Psoas muscle (tissue), 8 donors: ENCODE results near the gene RNPEP. TPM values are rescaled to one million over a fixed set of nuclear protein-coding genes. Genes with fewer than 3 reads are reported as not detected.

Experiments
- ATAC-seq, 4 donors: fragments of 200-7000 bp; cut with Tn5 transposase; one replicate each; pipeline ENCODE4 v1.9.1; 2020; ENCODE audit warnings: moderate library complexity in 3 of 4, mild to moderate bottlenecking in 2 of 4
- DNase-seq, 2 donors: peaks; one replicate each; pipeline ENCODE4 v3.0.0-alpha.2; 2020
- H3K27ac ChIP-seq: fragments of 200-600 bp; one replicate; pipeline ENCODE4 v1.8.0; 2022
- H3K27me3 ChIP-seq, 3 donors: fragments of 200-600 bp in 1 of 3; one replicate each; pipeline versions ENCODE4 v1.6.1 to v1.8.0; 2013 to 2022; ENCODE audit warnings: low read length in 2 of 3, mild to moderate bottlenecking in 2 of 3, moderate library complexity in 1 of 3; ENCODE audit not compliant: insufficient read depth in 3 of 3
- H3K36me3 ChIP-seq, 2 donors: fragments of 200-600 bp in 1 of 2; one replicate each; pipeline versions ENCODE4 v1.6.1 to v1.8.0; 2013 to 2022; ENCODE audit warnings: low read depth in 1 of 2, mild to moderate bottlenecking in 1 of 2, moderate library complexity in 1 of 2; ENCODE audit not compliant: insufficient read depth in 1 of 2
- H3K4me1 ChIP-seq: fragments of 200-600 bp; one replicate; pipeline ENCODE4 v1.8.0; 2022
- H3K4me3 ChIP-seq: fragments of 200-600 bp; one replicate; pipeline ENCODE4 v1.8.0; 2022; ENCODE audit warnings: mild to moderate bottlenecking
- H3K9me3 ChIP-seq: fragments of 200-600 bp; one replicate; pipeline ENCODE4 v1.8.0; 2022
- CTCF ChIP-seq: fragments of 200-600 bp; IDR thresholded peaks from one replicate; pipeline ENCODE4 v1.8.0; 2022; ENCODE audit warnings: antibody characterized with exemption
- WGBS, 3 donors: extraction: QIAGEN DNeasy Blood & Tissue Kit; methylation state at CpG; one replicate each; pipeline versions ENCODE4 v1.1.6 to v1.1.7; 2013; 5-methylcytosine and 5-hydroxymethylcytosine counted together
- intact Hi-C, 2 donors: fragments of 100-400 bp; cut with DNase I; formaldehyde crosslinking; loops; one replicate each; pipeline versions ENCODE4 v1.11.0 to v1.14.2; 2022
- polyA plus RNA-seq, 3 donors: library from polyadenylated mRNA; stranded (reverse); fragments of 200-250 nt; gene quantifications; one replicate each; pipeline ENCODE4 v1.2.3, GENCODE V29; 2013
- total RNA-seq, 4 donors: library from RNA; stranded (reverse); fragmentation: NEBNext Ultra II Directional in 2 of 4; extraction: Animal tissue kit (Norgen Biotek cat#: 25700) in 2 of 4; gene quantifications; one replicate each; pipeline versions ENCODE4 v1.2.1 to v1.2.4, GENCODE V29; 2021 to 2023
- donor health status: healthy with polysubstance abuse.
- donor health status: DM: no; HTN: no; CAD: no; lungs with moderate emphysema.
- donor health status: Bipolar disorder and iron deficiency.
- donor health status: healthy.
- donor health status: DM: yes; HTN: yes; CAD: no.
- donor health status: DM: no; HTN: no; CAD: no.
- donor health status: DM: no; HTN: no; CAD: no.
- donor health status: DM: yes; HTN: yes; CAD: no.

Gene RNPEP
- total and polyA plus RNA-seq, 7 donors: 6.2 to 18.7 (median 14.2) TPM

GRCh38 chr1:202037706-202038296 lies 55.4 kb downstream of the RNPEP start:
- Histone ChIP-seq H3K36me3 (no peaks in the 10 kb centered on the region), H3K27ac (no peak overlapping the region), H3K4me1 (no peaks in the 10 kb centered on the region), H3K4me3 (no peak overlapping the region), H3K27me3 (no peaks in the 10 kb centered on the region), H3K9me3 (no peaks in the 10 kb centered on the region)
- intact Hi-C loops: no loop called here
- ATAC-seq (no peak), DNase-seq (no peak)
- TF ChIP-seq CTCF: no peak
- 85 to 91% (median 88%) methylated on average over 4 of the region's 4 CpGs for WGBS, 3 donors

GRCh38 chr1:202038688-202039346 lies 56.4 kb downstream of the RNPEP start:
- Histone ChIP-seq H3K4me1 (no peaks in the 10 kb centered on the region), H3K27ac (no peak overlapping the region), H3K4me3 (no peak overlapping the region), H3K9me3 (no peaks in the 10 kb centered on the region), H3K36me3 (no peaks in the 10 kb centered on the region), H3K27me3 (no peaks in the 10 kb centered on the region)
- DNase-seq: no peak
- intact Hi-C loops: no loop called here
- TF ChIP-seq CTCF: no peak
- 89 to 98% (median 95%) methylated on average over 2 of the region's 2 CpGs for WGBS, 3 donors
- no peak for ATAC-seq

- Histone ChIP-seq H3K27me3 (peaks cover 0 to 2% (median 0%) of the 10 kb centered on the region in 3 donors), H3K27ac (no peak overlapping the region), H3K36me3 (no peaks in the 10 kb centered on the region), H3K9me3 (no peaks in the 10 kb centered on the region), H3K4me1 (no peaks in the 10 kb centered on the region), H3K4me3 (no peak overlapping the region)
- no peak for DNase-seq
- 90 to 97% (median 97%) methylated on average over 2 of the region's 2 CpGs for WGBS, 3 donors
- intact Hi-C loops: no loop called here
- no peak for TF ChIP-seq CTCF
- no peak for ATAC-seq
These were observed 63.3 kb downstream of the RNPEP start for GRCh38 chr1:202045705-202046104.

- no peak for ATAC-seq
These were observed 63.8 kb downstream of the RNPEP start for GRCh38 chr1:202046227-202046626.

More at GRCh38 chr1:202046227-202046626, 63.8 kb downstream of the RNPEP start:
- H3K27me3 ChIP-seq: peaks cover 0 to 2% (median 0%) of the 10 kb centered on the region in 3 donors
- H3K4me1 ChIP-seq: no peaks in the 10 kb centered on the region
- no peak for TF ChIP-seq CTCF
- 83 to 92% (median 85%) methylated on average over 3 of the region's 3 CpGs for WGBS, 3 donors
- H3K36me3 ChIP-seq: no peaks in the 10 kb centered on the region
- no peak overlapping the region for H3K27ac ChIP-seq
- no peak for DNase-seq
- no peaks in the 10 kb centered on the region for H3K9me3 ChIP-seq
- intact Hi-C loops: no loop called here
- H3K4me3 ChIP-seq: no peak overlapping the region
